IMR-90 (cell line): ENCODE measurements around the gene HAND1. TPM values are rescaled to one million over a fixed set of nuclear protein-coding genes. Genes with fewer than 3 reads are reported as not detected.

Experiments used
- ATAC-seq: fragments of 200-7000 bp; cut with Tn5 transposase; 2 replicates; pipeline ENCODE4 v1.9.1; 2020; ENCODE audit warnings: low read depth, mild to moderate bottlenecking, moderate library complexity
- BruUV-seq: library from RNA; stranded (reverse); fragments of 400-500 nt; replicated peaks from 2 replicates; lab custom pipeline; 2021; lab: Mats Ljungman, UMichigan
- CTCF ChIA-PET: fragments of 300-600 bp; formaldehyde crosslinking; extraction: SDS; loops from one replicate; lab custom pipeline; 2021; ENCODE audit warnings: antibody characterized with exemption; lab: Yijun Ruan, JAX
- POLR2A ChIA-PET: fragments of 300-600 bp; sonication (Branson Sonifier 250); formaldehyde crosslinking; loops from one replicate; lab custom pipeline; 2022; ENCODE audit warnings: antibody characterized with exemption; ENCODE audit not compliant: unreplicated experiment; lab: Charles Lee
- DNase-seq: peaks from one replicate; pipeline ENCODE4 v3.0.0; 2013
- H2AFZ ChIP-seq: replicated peaks from 2 replicates; pipeline ENCODE3; 2013; ENCODE audit warnings: low read length, mild to moderate bottlenecking; ENCODE audit not compliant: poor library complexity
- H2AK5ac ChIP-seq: 2 replicates; pipeline ENCODE4 v1.6.1; 2013; ENCODE audit warnings: low read depth, low read length, inconsistent platforms
- H2AK9ac ChIP-seq: replicated peaks from 2 replicates; pipeline ENCODE3; 2013; ENCODE audit warnings: mild to moderate bottlenecking, low read depth, low read length, moderate library complexity; ENCODE audit not compliant: poor library complexity
- H2BK120ac ChIP-seq: 2 replicates; pipeline ENCODE4 v1.6.1; 2013; ENCODE audit warnings: low read depth, low read length, inconsistent platforms
- H2BK15ac ChIP-seq: 3 replicates; pipeline ENCODE4 v1.6.1; 2013; ENCODE audit warnings: low read depth, low read length, inconsistent platforms
- H2BK20ac ChIP-seq: 2 replicates; pipeline ENCODE4 v1.6.1; 2013; ENCODE audit warnings: low read depth, mild to moderate bottlenecking, inconsistent platforms, low read length, moderate library complexity
- H2BK5ac ChIP-seq: 2 replicates; pipeline ENCODE4 v1.6.1; 2013; ENCODE audit warnings: mild to moderate bottlenecking, low read depth, low read length, inconsistent platforms; ENCODE audit not compliant: poor library complexity, severe bottlenecking
- H3K14ac ChIP-seq: replicated peaks from 2 replicates; pipeline ENCODE4 v1.6.1; 2013; ENCODE audit warnings: low read depth, low read length, inconsistent platforms
- H3K18ac ChIP-seq: 2 replicates; pipeline ENCODE4 v1.6.1; 2013; ENCODE audit warnings: low read depth, low read length, control low read depth
- H3K23ac ChIP-seq: 2 replicates; pipeline ENCODE4 v1.6.1; 2013; ENCODE audit warnings: low read depth, low read length, inconsistent platforms
- H3K27ac ChIP-seq: 2 replicates; pipeline ENCODE4 v1.5.1; 2013; ENCODE audit warnings: mild to moderate bottlenecking, control low read depth, low read length; ENCODE audit not compliant: insufficient read depth
- H3K27me3 ChIP-seq: 2 replicates; pipeline ENCODE4 v1.6.1; 2013; ENCODE audit warnings: low read length; ENCODE audit not compliant: control insufficient read depth, insufficient read depth
- H3K36me3 ChIP-seq: 2 replicates; pipeline ENCODE4 v1.6.1; 2013; ENCODE audit warnings: low read length, mixed read lengths; ENCODE audit not compliant: control insufficient read depth, insufficient read depth
- H3K4ac ChIP-seq: 2 replicates; pipeline ENCODE4 v1.6.1; 2013; ENCODE audit warnings: low read depth, low read length, inconsistent platforms
- H3K4me1 ChIP-seq: 2 replicates; pipeline ENCODE4 v1.6.1; 2013; ENCODE audit warnings: low read length, mixed read lengths; ENCODE audit not compliant: control insufficient read depth, insufficient read depth
- H3K4me2 ChIP-seq: 2 replicates; pipeline ENCODE4 v1.6.1; 2013; ENCODE audit warnings: low read depth, mild to moderate bottlenecking, control low read depth, low read length, moderate library complexity
- H3K4me3 ChIP-seq: 2 replicates; pipeline ENCODE4 v1.5.1; 2013; ENCODE audit warnings: low read depth, mild to moderate bottlenecking, control low read depth, low read length, moderate library complexity; ENCODE audit not compliant: insufficient read depth
- H3K56ac ChIP-seq: 2 replicates; pipeline ENCODE4 v1.6.1; 2013; ENCODE audit warnings: low read length, inconsistent platforms; ENCODE audit not compliant: insufficient read depth; ENCODE audit errors: extremely low read depth
- H3K79me1 ChIP-seq, 2 experiments: 2 replicates each; pipeline ENCODE4 v1.6.1; 2013; ENCODE audit warnings: low read length in 2 of 2, inconsistent platforms in 1 of 2, low read depth in 1 of 2
- H3K9ac ChIP-seq: 2 replicates; pipeline ENCODE4 v1.6.1; 2013; ENCODE audit warnings: low read depth, low read length, control low read depth
- H3K9me1 ChIP-seq: 2 replicates; pipeline ENCODE4 v1.6.1; 2013; ENCODE audit warnings: low read length, inconsistent platforms; ENCODE audit not compliant: insufficient read depth
- H3K9me3 ChIP-seq: 2 replicates; pipeline ENCODE4 v1.6.1; 2013; ENCODE audit warnings: low read length; ENCODE audit not compliant: control insufficient read depth, insufficient read depth
- H4K20me1 ChIP-seq: 2 replicates; pipeline ENCODE4 v1.6.1; 2013; ENCODE audit warnings: low read length, inconsistent platforms; ENCODE audit not compliant: insufficient read depth
- H4K5ac ChIP-seq: 2 replicates; pipeline ENCODE4 v1.6.1; 2013; ENCODE audit warnings: mild to moderate bottlenecking, low read depth, low read length, control low read depth
- H4K8ac ChIP-seq, 2 experiments: 2 replicates each; pipeline ENCODE4 v1.6.1; 2013; ENCODE audit warnings: low read depth in 2 of 2, low read length in 2 of 2, control low read depth in 1 of 2, inconsistent platforms in 1 of 2
- H4K91ac ChIP-seq: 2 replicates; pipeline ENCODE4 v1.6.1; 2013; ENCODE audit warnings: low read depth, low read length, inconsistent platforms; ENCODE audit not compliant: insufficient read depth
- BHLHE40 ChIP-seq: fragments of 150-350 bp; IDR thresholded peaks from 2 replicates; pipeline ENCODE4 v1.6.1; 2016; ENCODE audit warnings: mild to moderate bottlenecking, low read depth, low read length
- WGBS, 2 experiments: methylation state at CpG; one replicate each; pipeline versions ENCODE4 v1.1.5 to v1.1.7; 2013; ENCODE audit warnings: missing lambda C conversion rate in 2 of 2; ENCODE audit not compliant: insufficient read length in 1 of 2; ENCODE audit errors: extremely low coverage in 2 of 2; 5-methylcytosine and 5-hydroxymethylcytosine counted together
- dilution Hi-C: fragments of 300-500 bp; cut with HindIII; formaldehyde crosslinking; loops from one replicate; pipeline ENCODE4 v1.14.3; 2018; ENCODE audit warnings: low sequenced_read_pairs; ENCODE audit not compliant: unreplicated experiment
- in situ Hi-C: fragments of 300-500 bp; cut with MboI; formaldehyde crosslinking; loops from 3 replicates; pipeline ENCODE4 v1.14.3; 2019; ENCODE audit warnings: low sequenced_read_pairs, inconsistent platforms, mixed read lengths
- intact Hi-C: fragments of 100-400 bp; cut with micrococcal nuclease; formaldehyde crosslinking; loops from 2 replicates; pipeline ENCODE4 v1.10.0; 2022
- polyA plus RNA-seq, 3 experiments: library from polyadenylated mRNA; depleted of rRNA; stranded (reverse); fragments of >200 nt; gene quantifications; 2 replicates each; pipeline ENCODE4 v1.2.3, GENCODE V29; 2012; ENCODE audit warnings: low replicate concordance in 1 of 3
- total RNA-seq: library from RNA; depleted of rRNA; stranded (reverse); fragments of >200 nt; gene quantifications from 2 replicates; pipeline ENCODE4 v1.2.3, GENCODE V29; 2012

HAND1 gene
- total and polyA plus RNA-seq, 2 of the 4 experiments (the other 2 are of a cell fraction): not detected

- DNase-seq (no peak), ATAC-seq (no peak)
- no peak overlapping the region for H2AFZ ChIP-seq
- CTCF ChIA-PET: interaction anchor here (0.6 to 1.3 kb wide), 3 partner anchors 35 to 197 kb away, joined by 3 to 4 read pairs (median 4); no protein-coding TSS in a partner anchor
- H3K23ac ChIP-seq: no peak overlapping the region
- no peak overlapping the region for H2BK5ac ChIP-seq
- no peaks in the 10 kb centered on the region for H3K36me3 ChIP-seq
- no peak overlapping the region for H3K14ac ChIP-seq
- no peak for TF ChIP-seq BHLHE40
- H2BK20ac ChIP-seq: no peak overlapping the region
- dilution Hi-C loops (no loop called here), in situ Hi-C loops (no loop called here), intact Hi-C loops (no loop called here)
- H4K91ac ChIP-seq: no peak overlapping the region
- H3K27me3 ChIP-seq: peaks cover 74% of the 10 kb centered on the region
- no peaks in the 10 kb centered on the region for H3K9me1 ChIP-seq
- H4K8ac ChIP-seq: no peak overlapping the region
- no peak overlapping the region for H4K5ac ChIP-seq
- H3K4me1 ChIP-seq: no peaks in the 10 kb centered on the region
- H2BK120ac ChIP-seq: no peak overlapping the region
- 0% methylated on average over 2 of the region's 4 CpGs; no CpG with 5 or more reads in 1 of the 2 experiments for WGBS, 2 experiments
- H2AK9ac ChIP-seq: no peak overlapping the region
- no peak overlapping the region for H2BK15ac ChIP-seq
- H2AK5ac ChIP-seq: no peak overlapping the region
- H3K79me1 ChIP-seq: no peaks in the 10 kb centered on the region
- no peak overlapping the region for H3K4me2 ChIP-seq
- H3K9ac ChIP-seq: no peak overlapping the region
- H3K27ac ChIP-seq: no peak overlapping the region
- no peak overlapping the region for H3K4me3 ChIP-seq
- H3K4ac ChIP-seq: no peak overlapping the region
- POLR2A ChIA-PET: no interaction called here
- H3K9me3 ChIP-seq: peaks cover 8% of the 10 kb centered on the region
- H4K20me1 ChIP-seq: no peaks in the 10 kb centered on the region; the same call in 1 of the 2 replicates
- no TSS peak for BruUV-seq
- H3K56ac ChIP-seq: no peak overlapping the region
- no peak overlapping the region for H3K18ac ChIP-seq
Observed at GRCh38 chr5:154486427-154486866, 8.4 kb upstream of the HAND1 start.
